GM13977 (cell line): ENCODE results near the gene CADM3.

Experiments used
- DNase-seq: peaks from one replicate; pipeline ENCODE4 v3.0.0; 2012; ENCODE audit warnings: low spot score
- CTCF ChIP-seq: IDR thresholded peaks from 2 replicates; pipeline ENCODE4 v1.5.1; 2012; ENCODE audit warnings: mild to moderate bottlenecking, control low read depth; ENCODE audit not compliant: insufficient read depth; ENCODE audit errors: extremely low read depth, missing control alignments
- in situ Hi-C: fragments of 300-500 bp; cut with MboI; formaldehyde crosslinking; loops from one replicate; pipeline ENCODE4 v1.12.0; 2022; ENCODE audit warnings: low sequenced_read_pairs, low pct_unique_long_range_greater_than_20kb, mixed read lengths, inconsistent platforms; ENCODE audit not compliant: unreplicated experiment

The CADM3 gene

GRCh38 chr1:159181328-159182024 is 10.1 kb downstream of the CADM3 start:
- in situ Hi-C loops, result no loop called here
- TF ChIP-seq CTCF, result no peak

GRCh38 chr1:159184201-159184600 is 12.8 kb downstream of the CADM3 start:
- DNase-seq, result no peak
- in situ Hi-C loops, result no loop called here
- TF ChIP-seq CTCF, result no peak

More at GRCh38 chr1:159181328-159182024, 10.1 kb downstream of the CADM3 start:
- no peak for DNase-seq

- no peak for TF ChIP-seq CTCF
- in situ Hi-C loops, result no loop called here
- no peak for DNase-seq
These were observed 13.7 kb downstream of the CADM3 start for GRCh38 chr1:159185121-159185520.

- no peak for TF ChIP-seq CTCF
- no peak for DNase-seq
- in situ Hi-C loops, result no loop called here
These were observed 15.6 kb downstream of the CADM3 start for GRCh38 chr1:159187033-159187432.

GRCh38 chr1:159187647-159188374 is 16.4 kb downstream of the CADM3 start:
- in situ Hi-C loops, result no loop called here
- no peak for DNase-seq
- TF ChIP-seq CTCF, result no peak

- DNase-seq, result peak; percentile 67
- no peak for TF ChIP-seq CTCF
- in situ Hi-C loops, result no loop called here
These were observed 17.0 kb downstream of the CADM3 start for GRCh38 chr1:159188375-159188788.
